ENCODE results near the gene CA10. TPM values are rescaled to one million over a fixed set of nuclear protein-coding genes. Genes with fewer than 3 reads are reported as not detected.

Gene CA10
- total RNA-seq, 2 donors from 2014 or later = not detected

DNA sequence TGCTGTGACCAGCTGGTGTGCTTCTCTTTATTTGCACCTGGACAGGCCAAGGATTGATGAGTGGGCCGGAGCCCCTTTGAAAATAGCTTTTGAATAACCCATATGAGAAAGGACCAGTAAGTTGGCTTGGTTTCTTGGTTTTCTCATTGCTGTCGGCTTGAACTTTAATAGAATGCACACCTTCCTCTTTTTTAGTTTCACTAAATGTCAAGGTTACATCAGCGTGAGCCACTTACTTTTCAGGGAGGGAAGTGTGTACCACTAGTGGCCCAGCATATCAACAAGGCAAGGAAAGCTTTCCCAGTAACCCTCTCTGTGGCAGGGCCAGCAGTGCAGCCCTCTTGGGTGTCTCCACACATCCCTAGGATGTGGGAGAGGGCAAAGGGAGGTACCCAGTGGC lies 433.3 kb downstream of the CA10 start:
- TF ChIP-seq, protein P1, sequence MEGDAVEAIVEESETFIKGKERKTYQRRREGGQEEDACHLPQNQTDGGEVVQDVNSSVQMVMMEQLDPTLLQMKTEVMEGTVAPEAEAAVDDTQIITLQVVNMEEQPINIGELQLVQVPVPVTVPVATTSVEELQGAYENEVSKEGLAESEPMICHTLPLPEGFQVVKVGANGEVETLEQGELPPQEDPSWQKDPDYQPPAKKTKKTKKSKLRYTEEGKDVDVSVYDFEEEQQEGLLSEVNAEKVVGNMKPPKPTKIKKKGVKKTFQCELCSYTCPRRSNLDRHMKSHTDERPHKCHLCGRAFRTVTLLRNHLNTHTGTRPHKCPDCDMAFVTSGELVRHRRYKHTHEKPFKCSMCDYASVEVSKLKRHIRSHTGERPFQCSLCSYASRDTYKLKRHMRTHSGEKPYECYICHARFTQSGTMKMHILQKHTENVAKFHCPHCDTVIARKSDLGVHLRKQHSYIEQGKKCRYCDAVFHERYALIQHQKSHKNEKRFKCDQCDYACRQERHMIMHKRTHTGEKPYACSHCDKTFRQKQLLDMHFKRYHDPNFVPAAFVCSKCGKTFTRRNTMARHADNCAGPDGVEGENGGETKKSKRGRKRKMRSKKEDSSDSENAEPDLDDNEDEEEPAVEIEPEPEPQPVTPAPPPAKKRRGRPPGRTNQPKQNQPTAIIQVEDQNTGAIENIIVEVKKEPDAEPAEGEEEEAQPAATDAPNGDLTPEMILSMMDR (IDR thresholded peaks at IDR 0.05) = no peak
- DNase-seq (ENCODE audit: low spot score) = no peak

DNA sequence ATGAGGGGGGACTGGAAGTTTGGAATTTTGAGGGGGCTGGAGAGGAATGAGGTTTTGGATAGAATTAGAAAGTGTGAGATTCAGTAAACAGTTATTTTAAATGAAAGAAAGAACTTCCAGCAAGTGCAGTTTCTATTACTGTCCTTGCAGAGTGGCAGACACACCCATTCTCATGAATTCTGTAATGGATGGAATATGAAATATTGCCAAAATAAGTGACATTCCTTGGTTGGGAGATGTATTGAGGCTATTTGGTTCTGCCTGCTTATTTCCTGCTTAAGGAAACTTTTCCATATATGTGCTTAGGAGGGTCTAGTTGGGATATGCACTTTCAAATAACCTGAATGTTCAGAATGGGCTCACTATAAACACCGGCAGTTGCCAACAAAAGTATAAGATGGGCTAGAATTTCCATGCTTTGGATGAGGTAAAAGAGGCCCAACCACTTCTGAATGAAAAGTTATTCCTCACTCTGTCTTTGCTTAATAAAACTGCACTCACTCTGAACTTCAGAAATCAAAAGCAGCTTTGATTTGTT lies 434.4 kb downstream of the CA10 start:
- Histone ChIP-seq H3K4me3 (no peak overlapping the region), H3K36me3 (no peaks in the 10 kb centered on the region), H3K27me3 (replicated peaks; ENCODE audit: insufficient read depth) (no peaks in the 10 kb centered on the region), H3K27ac (no peak overlapping the region), H3K9me3 (no peaks in the 10 kb centered on the region), H3K4me1 (ENCODE audit: control insufficient read depth in 1 of 2, low read depth in 2 of 2) (no peaks in the 10 kb centered on the region)
- DNase-seq (ENCODE audit: low spot score) = no peak
- no peak for ATAC-seq (ENCODE audit: insufficient number of reproducible peaks, low FRiP score, low read depth)
- TF ChIP-seq, protein P1 (IDR thresholded peaks at IDR 0.05) = no peak

More for the DNA sequence above, 433.3 kb downstream of the CA10 start:
- Histone ChIP-seq H3K4me1 (ENCODE audit: control insufficient read depth in 1 of 2, low read depth in 2 of 2) (no peaks in the 10 kb centered on the region), H3K9me3 (no peaks in the 10 kb centered on the region), H3K27ac (no peak overlapping the region), H3K27me3 (replicated peaks; ENCODE audit: insufficient read depth) (no peaks in the 10 kb centered on the region), H3K36me3 (no peaks in the 10 kb centered on the region), H3K4me3 (no peak overlapping the region)
- ATAC-seq (ENCODE audit: insufficient number of reproducible peaks, low FRiP score, low read depth) = no peak

DNA sequence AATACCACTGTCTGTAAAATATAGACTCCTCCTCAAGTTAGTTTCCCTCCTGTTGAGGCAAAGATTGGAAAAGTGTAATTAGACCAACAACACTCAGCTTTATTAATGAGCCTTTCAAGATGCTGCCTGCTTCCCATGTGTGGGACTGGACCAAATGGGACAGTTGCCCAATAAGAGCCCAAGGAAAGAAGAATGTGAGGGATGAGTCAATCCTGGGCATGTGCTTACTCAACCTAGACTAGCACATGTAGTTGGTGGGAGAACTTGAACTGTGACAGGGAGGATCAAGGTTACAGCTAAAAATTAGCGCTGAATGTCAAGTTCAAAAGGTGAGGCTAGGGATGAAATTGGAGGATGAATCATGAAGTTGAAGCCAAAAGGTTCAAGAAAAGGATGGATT lies 435.5 kb downstream of the CA10 start:
- Histone ChIP-seq H3K4me1 (ENCODE audit: control insufficient read depth in 1 of 2, low read depth in 2 of 2) (no peaks in the 10 kb centered on the region), H3K27ac (no peak overlapping the region), H3K4me3 (no peak overlapping the region), H3K27me3 (replicated peaks; ENCODE audit: insufficient read depth) (no peaks in the 10 kb centered on the region), H3K9me3 (no peaks in the 10 kb centered on the region), H3K36me3 (no peaks in the 10 kb centered on the region)
- ATAC-seq (ENCODE audit: insufficient number of reproducible peaks, low FRiP score, low read depth) = no peak
- TF ChIP-seq, protein P1 (IDR thresholded peaks at IDR 0.05) = no peak
- no peak for DNase-seq (ENCODE audit: low spot score)

DNA sequence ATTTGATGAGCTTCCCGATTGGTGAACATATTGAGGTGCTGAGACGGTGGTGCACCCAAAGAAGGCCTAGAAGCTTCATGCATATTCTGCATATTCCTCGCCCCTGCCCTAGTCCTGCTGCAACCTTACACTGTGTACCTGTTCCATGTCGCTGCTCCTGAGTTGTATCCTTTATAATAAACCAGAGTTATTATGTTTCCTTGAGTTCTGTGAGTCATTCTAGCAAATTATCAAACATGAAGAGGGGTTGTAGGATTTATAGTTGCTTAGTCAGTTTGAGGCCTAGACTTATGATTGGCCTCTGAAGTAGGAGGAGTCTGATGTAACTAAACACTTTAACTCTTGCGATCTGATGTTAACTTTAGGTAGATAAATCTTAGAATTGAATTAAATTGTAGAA lies 436.8 kb downstream of the CA10 start:
- ATAC-seq (ENCODE audit: insufficient number of reproducible peaks, low FRiP score, low read depth) = no peak
- Histone ChIP-seq H3K4me3 (no peak overlapping the region), H3K4me1 (ENCODE audit: control insufficient read depth in 1 of 2, low read depth in 2 of 2) (no peaks in the 10 kb centered on the region), H3K27ac (no peak overlapping the region), H3K9me3 (no peaks in the 10 kb centered on the region), H3K36me3 (no peaks in the 10 kb centered on the region), H3K27me3 (replicated peaks; ENCODE audit: insufficient read depth) (no peaks in the 10 kb centered on the region)
- no peak for DNase-seq (ENCODE audit: low spot score)
- TF ChIP-seq, protein P1 (IDR thresholded peaks at IDR 0.05) = no peak

DNA sequence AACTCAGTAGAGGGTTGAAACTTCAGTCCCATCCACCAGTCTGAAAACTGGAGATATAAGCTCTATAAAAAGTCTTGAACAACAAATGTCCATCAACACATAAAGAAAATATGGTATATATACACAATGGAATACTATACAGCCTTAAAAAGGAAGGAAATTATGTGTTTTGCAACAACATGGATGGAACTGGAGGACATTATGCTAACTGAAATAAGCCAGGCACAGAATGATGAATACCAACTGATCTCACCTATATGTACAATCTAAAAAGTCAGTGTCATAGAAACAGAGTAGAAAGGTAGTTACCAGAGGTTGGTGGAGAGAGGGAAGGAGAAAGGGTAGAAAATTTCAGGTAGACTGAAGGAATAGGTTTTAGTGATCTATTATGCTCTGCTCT lies 438.1 kb downstream of the CA10 start:
- ATAC-seq (ENCODE audit: insufficient number of reproducible peaks, low FRiP score, low read depth) = no peak
- Histone ChIP-seq H3K4me3 (no peak overlapping the region), H3K4me1 (ENCODE audit: control insufficient read depth in 1 of 2, low read depth in 2 of 2) (no peaks in the 10 kb centered on the region), H3K27me3 (replicated peaks; ENCODE audit: insufficient read depth) (no peaks in the 10 kb centered on the region), H3K9me3 (no peaks in the 10 kb centered on the region), H3K36me3 (no peaks in the 10 kb centered on the region), H3K27ac (no peak overlapping the region)
- TF ChIP-seq, protein P1 (IDR thresholded peaks at IDR 0.05) = no peak
- no peak for DNase-seq (ENCODE audit: low spot score)
